Activated naive CD8-positive, alpha-beta T cell treated with anti-CD3 and anti-CD28 coated beads, Interleukin-2, amount 50 U/mL, for 24 hours (primary cell): ENCODE data around the gene UBALD1.
A peak's percentile ranks its signal among the peaks of the same experiment; 100 is the strongest.

Source experiments
- ATAC-seq: fragments of 150-1000 bp; cut with Tn5 transposase; one replicate; pipeline ENCODE4 v1.10.0; 2021
- DNase-seq: peaks from one replicate; pipeline ENCODE4 v3.0.0; 2021
- H3K27ac Mint-ChIP-seq: one replicate; pipeline ENCODE4 v1.8.0; 2021; ENCODE audit warnings: mild to moderate bottlenecking, mixed read lengths
- H3K27me3 Mint-ChIP-seq: one replicate; pipeline ENCODE4 v1.8.0; 2021; ENCODE audit warnings: mixed read lengths
- H3K36me3 Mint-ChIP-seq: one replicate; pipeline ENCODE4 v1.8.0; 2021; ENCODE audit warnings: low read depth, mixed read lengths
- H3K4me1 Mint-ChIP-seq: one replicate; pipeline ENCODE4 v1.8.0; 2021; ENCODE audit warnings: mixed read lengths
- H3K4me3 Mint-ChIP-seq: one replicate; pipeline ENCODE4 v1.8.0; 2021; ENCODE audit warnings: mild to moderate bottlenecking, moderate library complexity, mixed read lengths
- H3K9me3 Mint-ChIP-seq: one replicate; pipeline ENCODE4 v1.8.0; 2021; ENCODE audit warnings: mixed read lengths

The UBALD1 gene

DNA sequence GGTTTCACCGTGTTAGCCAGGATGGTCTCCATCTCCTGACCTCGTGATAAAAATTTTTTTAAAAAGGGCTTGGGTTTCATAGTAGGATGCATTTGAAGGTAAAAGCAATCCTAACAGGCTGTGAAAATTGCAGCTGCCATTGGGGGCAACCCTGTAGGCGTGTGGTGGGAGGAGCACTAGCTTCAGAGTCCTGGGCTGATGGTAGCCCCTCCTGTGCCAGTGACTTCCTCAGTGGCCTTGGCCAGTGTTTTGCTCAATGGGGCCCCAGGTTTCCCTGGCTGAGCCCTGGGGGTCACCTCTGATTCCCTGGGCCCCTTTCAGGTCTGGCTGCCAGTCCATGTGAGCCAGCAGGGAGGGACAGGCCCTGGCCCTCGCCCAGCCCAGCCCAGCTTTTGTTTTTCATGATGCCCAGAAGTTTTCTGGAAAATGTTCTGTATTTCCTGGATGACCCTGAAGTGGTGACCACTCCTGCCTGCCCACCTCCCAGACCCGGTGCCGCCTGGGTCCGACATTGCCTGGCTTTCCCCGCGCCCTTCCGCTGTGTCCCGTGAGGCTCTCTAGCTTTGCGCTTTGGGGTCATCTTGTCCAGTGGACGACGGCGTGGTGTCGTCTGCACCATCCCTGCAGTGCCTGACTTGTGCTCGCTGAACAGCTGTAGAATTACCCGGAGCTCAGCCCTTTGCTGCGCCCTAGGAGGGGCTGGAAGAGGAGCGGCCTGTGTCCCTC is 19.4 kb upstream of the UBALD1 start:
- Mint-ChIP-seq H3K27ac (no peak overlapping the region), H3K36me3 (peaks cover 15% of the 10 kb centered on the region), H3K4me3 (no peak overlapping the region), H3K4me1 (peaks cover 8% of the 10 kb centered on the region), H3K9me3 (no peaks in the 10 kb centered on the region), H3K27me3 (no peaks in the 10 kb centered on the region)
- DNase-seq (no peak), ATAC-seq (no peak)

- H3K4me3 Mint-ChIP-seq = no peak overlapping the region
- no peaks in the 10 kb centered on the region for H3K9me3 Mint-ChIP-seq
- DNase-seq (no peak), ATAC-seq (no peak)
- H3K27ac Mint-ChIP-seq = no peak overlapping the region
- H3K36me3 Mint-ChIP-seq = peaks cover 17% of the 10 kb centered on the region
- H3K4me1 Mint-ChIP-seq = peaks cover 17% of the 10 kb centered on the region
- H3K27me3 Mint-ChIP-seq = no peaks in the 10 kb centered on the region
These were observed 16.8 kb upstream of the UBALD1 start for GRCh38 chr16:4631444-4631843.

DNA sequence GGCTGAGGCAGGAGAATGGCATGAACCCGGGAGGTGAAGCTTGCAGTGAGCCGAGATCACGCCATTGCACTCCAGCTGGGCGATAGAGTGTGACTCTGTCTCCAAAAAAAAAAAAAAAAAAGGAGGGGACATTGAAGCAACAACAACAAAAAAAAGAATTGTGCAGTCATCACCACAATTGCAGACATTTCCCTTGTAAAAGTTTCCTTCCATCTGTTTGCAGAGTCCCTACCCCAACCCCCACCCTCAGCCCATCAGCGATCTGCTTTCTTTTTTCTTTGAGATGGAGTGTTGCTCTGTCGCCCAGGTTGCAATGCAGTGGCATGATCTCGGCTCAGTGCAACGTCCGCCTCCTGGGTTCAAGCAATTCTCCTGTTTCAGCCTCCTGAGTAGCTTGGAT is 13.6 kb upstream of the UBALD1 start:
- H3K4me1 Mint-ChIP-seq = peaks cover 35% of the 10 kb centered on the region
- H3K36me3 Mint-ChIP-seq = peaks cover 13% of the 10 kb centered on the region
- no peaks in the 10 kb centered on the region for H3K9me3 Mint-ChIP-seq
- ATAC-seq (no peak), DNase-seq (no peak)
- no peak overlapping the region for H3K4me3 Mint-ChIP-seq
- no peak overlapping the region for H3K27ac Mint-ChIP-seq
- no peaks in the 10 kb centered on the region for H3K27me3 Mint-ChIP-seq

DNA sequence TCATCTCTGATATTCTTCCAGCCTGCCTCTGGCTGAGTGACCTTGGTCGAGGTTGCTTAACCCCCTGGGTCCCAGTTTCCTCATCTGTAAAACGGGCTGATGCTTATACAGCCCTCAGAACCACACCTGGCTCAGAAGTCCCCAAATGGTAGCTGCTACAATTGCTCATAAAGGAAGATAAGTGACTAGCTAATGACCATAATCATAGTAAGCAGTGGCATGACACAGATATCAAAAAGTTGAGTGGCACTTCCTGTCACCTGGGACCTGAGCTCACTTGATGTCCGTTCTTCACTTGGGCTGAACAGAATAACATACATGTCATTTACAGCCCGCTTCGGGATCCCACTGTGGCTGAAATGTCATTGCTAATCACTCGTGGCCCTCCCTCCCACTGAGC is 11.7 kb upstream of the UBALD1 start:
- DNase-seq (no peak), ATAC-seq (no peak)
- H3K36me3 Mint-ChIP-seq = peaks cover 9% of the 10 kb centered on the region
- peaks cover 35% of the 10 kb centered on the region for H3K4me1 Mint-ChIP-seq
- no peaks in the 10 kb centered on the region for H3K9me3 Mint-ChIP-seq
- H3K27me3 Mint-ChIP-seq = no peaks in the 10 kb centered on the region
- peak overlapping the region; percentile 94 for H3K4me3 Mint-ChIP-seq
- H3K27ac Mint-ChIP-seq = peak overlapping the region; percentile 93

GRCh38 chr16:4625560-4626159 is 11.0 kb upstream of the UBALD1 start:
- DNase-seq = no peak
- H3K9me3 Mint-ChIP-seq = no peaks in the 10 kb centered on the region
- peaks cover 5% of the 10 kb centered on the region for H3K36me3 Mint-ChIP-seq
- H3K4me1 Mint-ChIP-seq = peaks cover 33% of the 10 kb centered on the region
- H3K4me3 Mint-ChIP-seq = peak overlapping the region; percentile 94
- peak overlapping the region; percentile 93 for H3K27ac Mint-ChIP-seq
- no peak for ATAC-seq
- no peaks in the 10 kb centered on the region for H3K27me3 Mint-ChIP-seq

- H3K36me3 Mint-ChIP-seq = peaks cover 5% of the 10 kb centered on the region
- no peaks in the 10 kb centered on the region for H3K9me3 Mint-ChIP-seq
- peak overlapping the region; percentile 94 for H3K4me3 Mint-ChIP-seq
- H3K27me3 Mint-ChIP-seq = no peaks in the 10 kb centered on the region
- H3K4me1 Mint-ChIP-seq = peaks cover 33% of the 10 kb centered on the region
- peak overlapping the region; percentile 93 for H3K27ac Mint-ChIP-seq
- DNase-seq (peak; percentile 90), ATAC-seq (peak; percentile 72)
These were observed 10.3 kb upstream of the UBALD1 start for GRCh38 chr16:4624827-4625559.

GRCh38 chr16:4624015-4624826 is 9.5 kb upstream of the UBALD1 start, which contains the start of gene MGRN1:
Gene MGRN1, plus strand, starts transcription at chr16:4624826. Its CDS starts 135 bp downstream, at chr16:4624961.
- DNase-seq (peak; percentile 91), ATAC-seq (peak; percentile 81)
- peaks cover 4% of the 10 kb centered on the region for H3K36me3 Mint-ChIP-seq
- H3K27me3 Mint-ChIP-seq = no peaks in the 10 kb centered on the region
- no peaks in the 10 kb centered on the region for H3K9me3 Mint-ChIP-seq
- H3K27ac Mint-ChIP-seq = peak within 1 kb of the TSS; percentile 97
- peak within 1 kb of the TSS; percentile 94 for H3K4me3 Mint-ChIP-seq
- H3K4me1 Mint-ChIP-seq = peaks cover 31% of the 10 kb centered on the region

DNA sequence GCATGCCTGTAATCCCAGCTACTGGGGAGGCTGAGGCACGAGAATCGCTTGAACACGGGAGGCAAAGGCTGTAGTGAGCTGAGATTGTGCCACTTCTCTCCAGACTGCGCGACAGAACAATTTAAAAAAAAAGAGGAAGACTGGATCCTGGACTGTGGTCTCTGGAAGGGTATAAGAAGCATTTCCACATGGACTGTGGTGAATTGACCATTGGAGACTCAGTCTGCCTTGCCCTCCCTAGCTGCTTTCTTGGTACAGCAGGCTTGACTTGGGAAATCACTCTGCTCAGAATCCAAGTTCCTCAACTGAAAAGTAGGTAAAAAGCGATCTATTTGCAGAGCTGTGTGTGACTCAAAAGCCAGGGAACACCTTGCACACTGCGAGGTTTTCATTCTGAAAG is 8.9 kb upstream of the UBALD1 start:
- H3K9me3 Mint-ChIP-seq = no peaks in the 10 kb centered on the region

GRCh38 chr16:4618645-4619418 is 4.1 kb upstream of the UBALD1 start:
- H3K9me3 Mint-ChIP-seq = no peaks in the 10 kb centered on the region

More for the DNA sequence above, 8.9 kb upstream of the UBALD1 start:
- no peaks in the 10 kb centered on the region for H3K36me3 Mint-ChIP-seq
- DNase-seq (no peak), ATAC-seq (no peak)
- peaks cover 29% of the 10 kb centered on the region for H3K4me1 Mint-ChIP-seq
- H3K4me3 Mint-ChIP-seq = peak overlapping the region; percentile 94
- no peak overlapping the region for H3K27ac Mint-ChIP-seq
- no peaks in the 10 kb centered on the region for H3K27me3 Mint-ChIP-seq

GRCh38 chr16:4617880-4618279 is 3.2 kb upstream of the UBALD1 start:
- ATAC-seq = no peak
- Mint-ChIP-seq H3K4me3 (no peak overlapping the region), H3K27me3 (no peaks in the 10 kb centered on the region), H3K27ac (no peak overlapping the region), H3K4me1 (peaks cover 27% of the 10 kb centered on the region), H3K36me3 (no peaks in the 10 kb centered on the region), H3K9me3 (no peaks in the 10 kb centered on the region)
- DNase-seq = no peak

More at GRCh38 chr16:4618645-4619418, 4.1 kb upstream of the UBALD1 start:
- DNase-seq = no peak
- Mint-ChIP-seq H3K36me3 (no peaks in the 10 kb centered on the region), H3K4me3 (no peak overlapping the region), H3K27me3 (no peaks in the 10 kb centered on the region), H3K4me1 (peaks cover 24% of the 10 kb centered on the region), H3K27ac (no peak overlapping the region)
- no peak for ATAC-seq

DNA sequence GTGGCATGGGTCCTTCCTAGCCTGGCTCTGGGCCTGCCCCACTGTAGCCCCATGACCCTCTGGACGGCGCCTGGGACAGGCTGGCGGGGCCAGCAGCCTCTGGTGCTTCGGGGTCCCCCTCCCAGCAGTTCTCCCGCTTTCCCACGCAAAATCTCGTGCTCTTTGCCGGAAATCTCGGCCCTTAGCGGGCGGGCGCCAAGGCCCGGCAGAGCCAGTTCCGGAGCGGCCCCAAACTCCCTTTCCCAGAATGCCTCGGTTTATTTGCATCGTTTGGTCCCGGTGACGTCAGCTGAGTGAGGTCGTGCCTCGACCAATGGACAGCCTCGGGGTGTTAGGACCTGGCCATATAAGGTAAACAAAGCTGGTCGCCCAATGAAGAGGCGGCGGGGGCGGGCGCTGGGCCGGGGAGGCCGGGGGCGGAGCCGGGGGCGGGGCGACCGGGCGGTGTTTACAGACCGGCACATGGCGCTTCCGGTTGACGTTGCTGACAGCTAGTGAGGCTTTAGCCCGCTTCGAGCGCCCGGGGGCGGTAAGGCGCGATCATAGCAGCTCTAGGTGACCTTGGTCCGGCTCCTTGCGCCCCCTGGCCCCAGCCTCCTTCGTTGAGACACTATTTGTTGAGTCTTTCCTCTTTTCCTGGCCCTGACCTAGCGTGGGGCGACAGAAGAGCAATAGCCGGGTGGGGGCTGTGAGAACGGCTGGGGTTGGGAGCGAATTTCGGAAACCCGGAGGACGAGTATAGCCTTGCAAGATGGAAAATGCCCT is 1.5 kb upstream of the UBALD1 start:
- Mint-ChIP-seq H3K27ac (peak overlapping the region; percentile 94), H3K9me3 (no peaks in the 10 kb centered on the region), H3K4me3 (peak overlapping the region; percentile 86), H3K27me3 (no peaks in the 10 kb centered on the region), H3K4me1 (peaks cover 30% of the 10 kb centered on the region), H3K36me3 (no peaks in the 10 kb centered on the region)
- peak; percentile 98 for DNase-seq
- ATAC-seq = peak; percentile 86

DNA sequence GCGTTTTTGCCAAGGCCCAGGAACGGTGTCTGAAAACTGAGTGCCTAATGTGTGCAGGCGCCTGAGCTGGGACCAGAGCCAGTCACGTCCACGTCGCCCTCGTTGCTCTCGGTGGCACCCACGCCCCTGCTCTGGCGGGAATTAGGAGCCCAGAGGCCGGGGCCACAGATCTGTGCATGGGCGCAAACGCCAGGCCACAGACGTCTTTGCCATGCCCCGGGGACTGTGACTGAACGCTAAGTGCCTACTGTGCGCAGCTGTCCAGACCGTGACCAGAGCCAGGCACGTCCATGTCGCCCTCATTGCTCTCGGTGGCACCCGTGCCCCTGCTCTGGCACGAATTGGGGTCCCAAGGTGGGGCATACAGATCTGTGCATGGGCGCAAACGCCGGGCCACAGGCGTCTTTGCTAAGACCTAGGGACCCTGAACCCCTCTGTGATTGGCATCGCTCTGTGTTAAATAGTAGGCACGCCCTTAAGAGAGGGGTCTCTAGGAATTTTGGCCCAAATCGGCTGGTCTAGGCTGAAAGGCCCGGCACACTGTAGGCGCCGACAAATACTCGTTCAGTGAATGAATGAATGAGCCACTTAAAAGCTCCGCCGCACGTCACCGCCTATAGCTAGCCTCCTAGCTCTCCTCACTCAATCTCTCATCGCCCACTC is 827 bp upstream of the UBALD1 start:
- H3K9me3 Mint-ChIP-seq = no peaks in the 10 kb centered on the region
- no peaks in the 10 kb centered on the region for H3K36me3 Mint-ChIP-seq
- peak overlapping the region; percentile 86 for H3K4me3 Mint-ChIP-seq
- no peaks in the 10 kb centered on the region for H3K27me3 Mint-ChIP-seq
- DNase-seq = peak; percentile 26
- ATAC-seq = no peak
- peaks cover 30% of the 10 kb centered on the region for H3K4me1 Mint-ChIP-seq
- H3K27ac Mint-ChIP-seq = peak overlapping the region; percentile 94
